Aorta (tissue), 5 donors: ENCODE results near the gene DAGLA. TPM values are rescaled to one million over a fixed set of nuclear protein-coding genes. Genes with fewer than 3 reads are reported as not detected.

Experiments used
- ATAC-seq: fragments of 200-7000 bp; cut with Tn5 transposase; one replicate; pipeline ENCODE4 v1.9.1; 2022; ENCODE audit warnings: moderate library complexity; ENCODE audit not compliant: low FRiP score
- DNase-seq, 2 donors: peaks; one replicate each; pipeline ENCODE4 v3.0.0-alpha.2; 2020
- H3K27ac ChIP-seq, 2 donors: one replicate each; pipeline ENCODE4 v1.5.1; 2013; ENCODE audit warnings: low read length in 2 of 2, mild to moderate bottlenecking in 2 of 2, moderate library complexity in 2 of 2, control low read depth in 1 of 2, inconsistent platforms in 1 of 2, low read depth in 1 of 2
- H3K27me3 ChIP-seq, 2 donors: one replicate each; pipeline ENCODE4 v1.6.1; 2013; ENCODE audit warnings: control low read depth in 1 of 2, low read length in 1 of 2, mild to moderate bottlenecking in 1 of 2, moderate library complexity in 1 of 2; ENCODE audit not compliant: insufficient read depth in 2 of 2, control insufficient read depth in 1 of 2
- H3K36me3 ChIP-seq, 2 donors: one replicate each; pipeline ENCODE4 v1.6.1; 2013; ENCODE audit warnings: control low read depth in 1 of 2, low read length in 1 of 2, mild to moderate bottlenecking in 1 of 2; ENCODE audit not compliant: insufficient read depth in 2 of 2, control insufficient read depth in 1 of 2
- H3K4me1 ChIP-seq, 2 donors: one replicate each; pipeline ENCODE4 v1.6.1; 2013; ENCODE audit warnings: low read length in 2 of 2, control low read depth in 1 of 2, mild to moderate bottlenecking in 1 of 2, moderate library complexity in 1 of 2; ENCODE audit not compliant: insufficient read depth in 2 of 2, control insufficient read depth in 1 of 2
- H3K4me3 ChIP-seq, 2 donors: one replicate each; pipeline ENCODE4 v1.5.1; 2013; ENCODE audit warnings: low read length in 2 of 2, control low read depth in 1 of 2, mild to moderate bottlenecking in 1 of 2
- H3K9me3 ChIP-seq: one replicate; pipeline ENCODE4 v1.6.1; 2013; ENCODE audit warnings: mild to moderate bottlenecking, low read length; ENCODE audit not compliant: control insufficient read depth
- WGBS, 2 donors: extraction: QIAGEN DNeasy Blood & Tissue Kit; methylation state at CpG; one replicate each; pipeline ENCODE4 v1.1.7; 2013; 5-methylcytosine and 5-hydroxymethylcytosine counted together
- intact Hi-C, 2 donors: fragments of 100-400 bp; cut with DNase I; formaldehyde crosslinking; loops; one replicate each; pipeline versions ENCODE4 v1.14.2 to v1.15.0; 2022
- polyA plus RNA-seq, 2 donors: library from polyadenylated mRNA; stranded (reverse); fragments of 200-250 nt; gene quantifications; one replicate each; pipeline ENCODE4 v1.2.3, GENCODE V29; 2013
- total RNA-seq, 2 donors: library from RNA; stranded (reverse); fragmentation: NEBNext Ultra II Directional; extraction: Animal tissue kit (Norgen Biotek cat#: 25700); gene quantifications; one replicate each; pipeline ENCODE4 v1.2.1, GENCODE V29; 2021
- donor health status: healthy with polysubstance abuse.
- donor health status: Bipolar disorder and iron deficiency.
- donor health status: DM: no; HTN: no; CAD: no.
- donor health status: DM: no; HTN: no; CAD: no.
- donor health status: DM: yes; HTN: yes; CAD: no.

DAGLA gene
- total and polyA plus RNA-seq, 4 donors: 0.51 to 3.5 (median 1.0) TPM

DNA sequence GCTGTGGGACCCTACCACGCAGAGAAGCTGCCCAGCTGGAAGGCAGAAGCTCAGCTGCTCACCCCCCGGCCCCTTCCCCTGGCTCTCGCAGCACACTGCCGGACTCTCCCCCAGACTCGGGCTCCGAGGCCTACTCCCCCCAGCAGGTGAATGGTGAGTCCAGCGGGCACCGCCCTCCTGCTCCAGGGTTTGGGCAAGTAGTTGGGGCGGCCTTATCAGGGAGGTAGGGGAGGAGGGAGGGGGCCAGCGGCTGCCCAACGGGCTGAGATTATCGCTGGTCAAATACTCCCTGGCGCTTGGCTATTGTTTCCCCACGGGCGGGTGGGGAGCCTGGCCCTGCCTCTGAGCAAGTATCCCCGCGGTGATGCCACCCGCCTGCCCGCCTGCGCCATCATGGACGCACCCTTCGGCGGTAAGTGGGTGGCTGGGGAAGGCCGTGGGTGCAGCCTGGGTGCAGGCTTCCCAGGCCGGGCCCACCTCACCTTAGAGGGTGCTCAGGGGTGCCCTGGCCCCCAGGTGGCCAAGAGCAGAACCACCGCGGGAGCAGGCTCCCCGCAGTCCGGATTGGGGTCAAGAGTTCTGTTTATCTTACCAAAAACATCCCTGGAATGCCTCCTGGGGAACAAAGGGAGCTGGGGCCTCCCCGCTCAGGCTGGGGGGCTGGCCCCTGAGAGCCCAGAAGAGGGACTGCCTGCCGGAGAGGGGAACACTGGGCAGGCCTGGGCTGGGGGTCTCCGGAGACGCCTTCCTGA is 89.2 kb downstream of the DAGLA start:
- Histone ChIP-seq H3K27ac (no peak overlapping the region), H3K4me1 (no peaks in the 10 kb centered on the region), H3K9me3 (no peaks in the 10 kb centered on the region), H3K36me3 (no peaks in the 10 kb centered on the region), H3K27me3 (no peaks in the 10 kb centered on the region), H3K4me3 (no peak overlapping the region)
- ATAC-seq: no peak
- no peak for DNase-seq
- WGBS, 2 donors: 69% methylated on average over 33 of the region's 33 CpGs
- intact Hi-C loops: no loop called here

DNA sequence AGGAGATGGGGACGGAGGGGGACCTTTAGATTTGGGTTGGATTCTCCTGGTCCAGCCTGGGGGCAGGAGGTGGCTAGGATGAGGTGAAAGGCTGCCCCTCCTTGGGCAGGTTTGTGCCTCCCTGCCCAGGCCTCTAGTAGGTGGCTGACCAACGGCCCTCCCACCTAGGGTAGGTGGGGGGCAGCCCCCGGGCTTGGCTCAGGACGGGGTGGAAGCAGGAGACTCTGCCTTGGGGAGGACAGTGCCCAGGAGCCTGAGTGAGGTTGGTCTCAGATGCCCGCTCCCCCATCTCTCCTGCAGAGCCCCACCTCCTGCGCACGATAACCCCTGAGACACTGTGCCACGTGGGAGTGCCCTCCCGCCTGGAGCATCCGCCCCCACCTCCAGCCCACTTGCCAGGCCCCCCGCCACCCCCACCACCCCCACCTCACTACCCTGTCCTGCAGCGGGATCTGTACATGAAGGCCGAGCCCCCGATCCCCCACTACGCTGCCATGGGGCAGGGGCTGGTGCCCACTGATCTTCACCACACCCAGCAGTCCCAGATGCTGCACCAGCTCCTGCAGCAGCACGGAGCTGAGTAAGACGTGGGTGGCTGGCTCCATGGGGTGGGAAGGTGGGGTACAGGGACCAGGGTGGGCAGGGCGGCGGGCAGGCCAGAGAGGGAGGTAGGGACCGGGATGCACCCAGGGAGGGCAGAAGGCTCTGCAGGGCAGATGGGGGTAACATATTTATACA is 89.9 kb downstream of the DAGLA start:
- H3K36me3 ChIP-seq: no peaks in the 10 kb centered on the region
- DNase-seq: no peak
- H3K9me3 ChIP-seq: no peaks in the 10 kb centered on the region
- no peak for ATAC-seq
- H3K4me1 ChIP-seq: no peaks in the 10 kb centered on the region
- no peak overlapping the region for H3K4me3 ChIP-seq
- H3K27me3 ChIP-seq: no peaks in the 10 kb centered on the region
- WGBS, 2 donors: 87 to 89% methylated on average over 19 to 20 of the region's 20 CpGs
- no peak overlapping the region for H3K27ac ChIP-seq
- intact Hi-C loops: no loop called here

DNA sequence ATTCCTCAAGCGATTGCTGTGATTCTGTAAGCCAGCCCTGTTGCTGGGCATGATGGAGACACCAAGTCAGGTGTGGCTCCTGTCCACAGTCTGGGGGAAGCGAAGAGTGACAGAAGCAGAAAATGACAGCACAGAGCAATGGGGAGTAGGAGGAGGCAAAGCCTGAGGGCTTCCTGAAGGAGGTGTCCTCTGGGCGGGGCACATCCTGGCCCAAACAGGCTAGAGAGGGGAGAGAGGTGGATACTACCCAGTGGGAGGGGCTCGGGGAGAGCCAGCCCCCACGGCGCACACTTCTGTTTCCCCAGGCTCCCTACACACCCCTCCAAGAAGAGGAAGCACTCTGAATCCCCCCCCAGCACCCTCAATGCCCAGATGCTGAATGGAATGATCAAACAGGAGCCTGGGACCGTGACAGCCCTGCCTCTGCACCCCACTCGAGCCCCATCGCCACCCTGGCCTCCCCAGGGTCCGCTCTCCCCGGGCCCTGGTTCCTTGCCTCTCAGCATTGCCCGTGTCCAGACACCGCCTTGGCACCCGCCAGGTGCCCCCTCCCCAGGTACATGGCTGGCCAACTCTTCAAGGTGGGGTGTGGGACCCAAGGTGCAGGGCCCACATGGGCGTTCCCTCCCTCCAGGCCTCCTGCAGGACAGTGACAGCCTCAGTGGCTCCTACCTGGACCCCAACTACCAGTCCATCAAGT is 91.2 kb downstream of the DAGLA start:
- ATAC-seq (no peak), DNase-seq (no peak)
- intact Hi-C loops: no loop called here
- WGBS, 2 donors: 89 to 90% methylated on average over 15 of the region's 15 CpGs
- Histone ChIP-seq H3K9me3 (no peaks in the 10 kb centered on the region), H3K27ac (no peak overlapping the region), H3K27me3 (no peaks in the 10 kb centered on the region), H3K4me1 (no peaks in the 10 kb centered on the region), H3K4me3 (no peak overlapping the region), H3K36me3 (no peaks in the 10 kb centered on the region)

DNA sequence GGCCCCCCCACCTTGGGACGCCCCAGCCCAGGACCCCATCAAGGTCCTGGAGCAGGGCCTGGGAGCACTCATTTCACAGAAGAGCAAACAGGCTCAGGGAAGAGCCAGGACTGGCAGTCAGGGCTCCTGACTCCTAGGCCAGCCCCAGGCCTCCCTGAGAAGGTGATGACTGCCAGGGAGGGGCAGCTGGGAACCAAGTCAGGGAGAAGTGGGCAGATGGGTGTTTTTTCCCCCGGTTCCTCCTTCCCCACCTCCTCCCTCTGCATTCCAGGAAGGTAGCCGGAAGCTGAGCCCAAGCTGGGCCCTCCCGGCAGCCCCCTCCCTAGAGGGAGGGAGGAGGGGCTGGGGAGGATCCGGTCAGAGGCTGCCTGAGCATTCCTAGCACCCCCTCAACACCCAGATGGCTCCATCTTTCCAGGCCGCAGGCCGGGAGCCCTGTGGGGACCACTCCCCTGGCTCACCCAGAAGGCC is 91.8 kb downstream of the DAGLA start:
- Histone ChIP-seq H3K9me3 (no peaks in the 10 kb centered on the region), H3K36me3 (no peaks in the 10 kb centered on the region), H3K4me3 (no peak overlapping the region), H3K4me1 (no peaks in the 10 kb centered on the region), H3K27ac (no peak overlapping the region), H3K27me3 (no peaks in the 10 kb centered on the region)
- 58 to 64% methylated on average over 5 to 7 of the region's 7 CpGs for WGBS, 2 donors
- intact Hi-C loops: no loop called here
- ATAC-seq (no peak), DNase-seq (no peak)

DNA sequence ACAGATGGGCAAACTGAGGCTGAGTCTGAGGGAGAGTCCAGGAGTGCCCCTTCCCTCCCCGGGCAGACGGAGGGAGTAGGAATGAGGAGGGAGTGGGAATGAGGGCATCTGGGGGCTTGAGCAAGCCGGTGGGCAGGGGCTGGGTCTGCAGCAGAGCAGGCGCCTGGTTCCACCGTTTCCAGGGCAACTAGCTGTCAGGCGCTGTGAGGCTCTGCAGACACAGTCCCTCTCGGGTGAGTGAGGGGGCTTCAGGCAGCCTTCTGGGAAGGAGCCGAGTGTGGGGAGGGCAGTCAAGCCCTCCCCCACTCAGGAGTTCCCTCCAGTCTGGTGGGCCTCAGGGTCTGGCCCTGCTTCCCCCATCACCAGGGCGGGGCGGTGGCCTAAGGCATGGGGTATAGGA is 93.2 kb downstream of the DAGLA start:
- Histone ChIP-seq H3K9me3 (no peaks in the 10 kb centered on the region), H3K27ac (no peak overlapping the region), H3K4me3 (no peak overlapping the region), H3K36me3 (no peaks in the 10 kb centered on the region), H3K27me3 (no peaks in the 10 kb centered on the region), H3K4me1 (no peaks in the 10 kb centered on the region)
- 58 to 72% methylated on average over 10 of the region's 10 CpGs for WGBS, 2 donors
- ATAC-seq: no peak
- intact Hi-C loops: no loop called here
- DNase-seq: no peak

DNA sequence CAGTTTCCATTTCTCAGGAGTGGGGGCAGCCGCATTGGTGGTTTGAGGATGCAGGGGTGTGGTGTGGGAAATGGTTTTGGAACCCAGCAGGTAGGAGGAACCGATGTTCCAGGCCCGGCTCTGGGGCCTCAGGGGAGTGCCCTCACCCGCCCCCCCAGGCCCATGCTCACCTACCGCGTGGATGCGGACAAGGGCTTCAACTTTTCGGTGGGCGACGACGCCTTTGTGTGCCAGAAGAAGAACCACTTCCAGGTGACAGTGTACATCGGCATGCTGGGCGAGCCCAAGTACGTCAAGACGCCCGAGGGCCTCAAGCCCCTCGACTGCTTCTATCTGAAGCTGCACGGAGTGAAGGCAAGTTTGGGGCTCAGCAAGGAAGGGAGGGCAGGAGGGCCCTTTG is 93.6 kb downstream of the DAGLA start:
- no peaks in the 10 kb centered on the region for H3K9me3 ChIP-seq
- DNase-seq (no peak), ATAC-seq (no peak)
- WGBS, 2 donors: 89% methylated on average over 18 of the region's 18 CpGs
- no peak overlapping the region for H3K27ac ChIP-seq
- no peak overlapping the region for H3K4me3 ChIP-seq
- no peaks in the 10 kb centered on the region for H3K4me1 ChIP-seq
- no peaks in the 10 kb centered on the region for H3K36me3 ChIP-seq
- intact Hi-C loops: no loop called here
- H3K27me3 ChIP-seq: no peaks in the 10 kb centered on the region

DNA sequence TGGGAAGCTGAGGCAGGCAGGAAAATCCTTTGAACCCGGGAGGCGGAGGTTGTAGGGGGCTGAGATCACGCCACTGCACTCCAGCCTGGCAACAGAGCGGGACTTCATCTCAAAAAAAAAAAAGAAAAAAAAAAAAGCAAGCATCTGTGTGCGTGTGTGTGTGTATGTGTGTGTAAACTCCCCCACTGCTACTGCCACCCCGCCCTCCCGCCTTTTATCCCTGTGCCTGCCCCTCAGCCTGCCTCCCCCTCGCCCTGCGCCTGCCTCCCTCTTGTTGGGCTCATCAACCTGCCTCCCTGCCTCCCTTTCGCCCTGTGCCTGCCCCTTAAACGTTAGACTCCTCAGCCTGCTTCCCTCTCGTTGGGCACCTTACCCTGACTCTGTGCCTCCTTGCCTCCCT is 94.2 kb downstream of the DAGLA start:
- ATAC-seq: no peak
- no peaks in the 10 kb centered on the region for H3K9me3 ChIP-seq
- WGBS, 2 donors: 88 to 89% methylated on average over 11 to 12 of the region's 12 CpGs
- no peak overlapping the region for H3K4me3 ChIP-seq
- no peak overlapping the region for H3K27ac ChIP-seq
- DNase-seq: no peak
- H3K27me3 ChIP-seq: no peaks in the 10 kb centered on the region
- H3K36me3 ChIP-seq: no peaks in the 10 kb centered on the region
- intact Hi-C loops: no loop called here
- no peaks in the 10 kb centered on the region for H3K4me1 ChIP-seq

DNA sequence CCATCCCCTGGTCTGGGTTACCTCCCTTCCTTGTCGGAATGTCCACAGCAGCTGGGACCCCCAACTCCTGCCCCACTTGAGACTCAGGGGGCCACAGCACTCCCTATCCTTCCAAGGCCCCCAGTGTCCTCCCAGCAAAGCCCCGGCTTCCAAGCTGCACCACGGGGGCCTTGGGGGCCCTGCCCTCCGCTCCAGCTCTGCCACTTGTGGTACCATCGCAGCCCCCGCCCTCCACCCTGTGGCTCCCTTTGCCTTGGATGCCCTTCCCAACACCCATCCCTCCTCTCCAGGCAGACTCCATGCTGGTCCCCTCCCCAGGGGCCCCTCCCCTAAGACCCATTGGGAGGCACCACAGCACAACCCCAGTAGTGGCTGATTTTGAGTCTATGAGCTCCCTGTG is 94.9 kb downstream of the DAGLA start:
- H3K27ac ChIP-seq: no peak overlapping the region
- intact Hi-C loops: no loop called here
- no peaks in the 10 kb centered on the region for H3K27me3 ChIP-seq
- DNase-seq: no peak
- H3K36me3 ChIP-seq: no peaks in the 10 kb centered on the region
- WGBS, 2 donors: 93 to 98% methylated on average over 6 of the region's 6 CpGs
- no peak overlapping the region for H3K4me3 ChIP-seq
- no peaks in the 10 kb centered on the region for H3K9me3 ChIP-seq
- ATAC-seq: no peak
- no peaks in the 10 kb centered on the region for H3K4me1 ChIP-seq
